Activated T-helper 1 cell treated with anti-CD3 and anti-CD28 coated beads, Interleukin-2, amount 50 U/mL, for 16 hours (primary cell): Measurements from ENCODE around the gene LRRC8E.
"Not testable (repeated sequence)": the region's sequence is repeated elsewhere in the genome, so short reads cannot be mapped to it uniquely, and the experiment has no call there.

Source experiments
- DNase-seq, 2 donors: peaks; one replicate each; pipeline ENCODE4 v3.0.0-alpha.2; 2020; ENCODE audit warnings: low read depth in 1 of 2, low spot score in 1 of 2

Gene LRRC8E

GRCh38 chr19:7853770-7854128, 34.6 kb upstream of the LRRC8E start:
- no peak for DNase-seq

- DNase-seq: no peak
Measured at GRCh38 chr19:7855426-7856108, 32.7 kb upstream of the LRRC8E start.

GRCh38 chr19:7856109-7856591, 32.2 kb upstream of the LRRC8E start:
- no peak for DNase-seq

GRCh38 chr19:7856679-7857663, 31.3 kb upstream of the LRRC8E start:
- no peak for DNase-seq

GRCh38 chr19:7857727-7858108, 30.6 kb upstream of the LRRC8E start:
- DNase-seq: no peak

- DNase-seq: no peak
Measured at GRCh38 chr19:7858109-7858770, 30.1 kb upstream of the LRRC8E start.

GRCh38 chr19:7859087-7859486, 29.2 kb upstream of the LRRC8E start:
- not testable (repeated sequence) for DNase-seq

GRCh38 chr19:7859831-7860713, 28.2 kb upstream of the LRRC8E start:
- no peak for DNase-seq

- DNase-seq: no peak
Measured at GRCh38 chr19:7860714-7861618, 27.3 kb upstream of the LRRC8E start.

GRCh38 chr19:7861619-7862412, 26.5 kb upstream of the LRRC8E start:
- no peak for DNase-seq

- DNase-seq: peak; percentile 47 to 60
Measured at GRCh38 chr19:7862413-7862951, 25.8 kb upstream of the LRRC8E start.

GRCh38 chr19:7863157-7863970, 24.9 kb upstream of the LRRC8E start:
- no peak for DNase-seq

GRCh38 chr19:7863971-7864689, 24.2 kb upstream of the LRRC8E start:
- DNase-seq: no peak

GRCh38 chr19:7864690-7865074, 23.6 kb upstream of the LRRC8E start:
- DNase-seq: no peak

- DNase-seq: no peak
Measured at GRCh38 chr19:7865262-7865911, 22.9 kb upstream of the LRRC8E start.

GRCh38 chr19:7866399-7867091, 21.8 kb upstream of the LRRC8E start:
- no peak for DNase-seq
